Stimulated activated CD8-positive, alpha-beta memory T cell treated with anti-CD3 and anti-CD28 coated beads, Interleukin-7, amount 100 ng/mL, for 24 hours (primary cell): ENCODE measurements around the gene SLC25A6.
"Not testable (repeated sequence)": the region's sequence is repeated elsewhere in the genome, so short reads cannot be mapped to it uniquely, and the experiment has no call there.

Experiments used
- DNase-seq: peaks from one replicate; pipeline ENCODE4 v3.0.0-alpha.2; 2020; ENCODE audit warnings: low read depth

Gene SLC25A6

GRCh38 chrX:1389993-1390285, 2.0 kb downstream of the SLC25A6 start:
- no peak for DNase-seq

GRCh38 chrX:1389181-1389992, 2.5 kb downstream of the SLC25A6 start:
- no peak for DNase-seq

GRCh38 chrX:1388651-1389050, 3.3 kb downstream of the SLC25A6 start:
- DNase-seq = no peak

GRCh38 chrX:1387141-1387776, 4.7 kb downstream of the SLC25A6 start:
- no peak for DNase-seq

- no peak for DNase-seq
These were observed 5.4 kb downstream of the SLC25A6 start for GRCh38 chrX:1386338-1387127.

GRCh38 chrX:1385253-1386223, 6.4 kb downstream of the SLC25A6 start:
- DNase-seq = no peak

GRCh38 chrX:1384658-1385252, 7.2 kb downstream of the SLC25A6 start:
- DNase-seq = no peak

GRCh38 chrX:1380672-1381233, 11.2 kb downstream of the SLC25A6 start:
- DNase-seq = no peak

GRCh38 chrX:1378306-1378759, 13.6 kb downstream of the SLC25A6 start:
- no peak for DNase-seq

- DNase-seq = no peak
These were observed 23.6 kb downstream of the SLC25A6 start for GRCh38 chrX:1368385-1368698.

GRCh38 chrX:1366363-1366762, 25.6 kb downstream of the SLC25A6 start:
- not testable (repeated sequence) for DNase-seq

- DNase-seq = no peak
These were observed 30.0 kb downstream of the SLC25A6 start for GRCh38 chrX:1361910-1362309.

GRCh38 chrX:1361275-1361674, 30.6 kb downstream of the SLC25A6 start:
- no peak for DNase-seq

- DNase-seq = no peak
These were observed 31.7 kb downstream of the SLC25A6 start for GRCh38 chrX:1360171-1360570.

GRCh38 chrX:1359477-1359873, 32.4 kb downstream of the SLC25A6 start:
- no peak for DNase-seq

GRCh38 chrX:1358793-1359476, 33.0 kb downstream of the SLC25A6 start:
- no peak for DNase-seq

GRCh38 chrX:1357993-1358392, 33.9 kb downstream of the SLC25A6 start:
- DNase-seq = no peak

- DNase-seq = no peak
These were observed 36.5 kb downstream of the SLC25A6 start for GRCh38 chrX:1355131-1356046.
